ENCODE data around the gene PKD2. TPM values are rescaled to one million over a fixed set of nuclear protein-coding genes. Genes with fewer than 3 reads are reported as not detected.

PKD2 gene
- total and polyA plus RNA-seq, 2 of the 4 experiments (the other 2 are of a cell fraction), result 43.8 to 51.3 TPM

DNA sequence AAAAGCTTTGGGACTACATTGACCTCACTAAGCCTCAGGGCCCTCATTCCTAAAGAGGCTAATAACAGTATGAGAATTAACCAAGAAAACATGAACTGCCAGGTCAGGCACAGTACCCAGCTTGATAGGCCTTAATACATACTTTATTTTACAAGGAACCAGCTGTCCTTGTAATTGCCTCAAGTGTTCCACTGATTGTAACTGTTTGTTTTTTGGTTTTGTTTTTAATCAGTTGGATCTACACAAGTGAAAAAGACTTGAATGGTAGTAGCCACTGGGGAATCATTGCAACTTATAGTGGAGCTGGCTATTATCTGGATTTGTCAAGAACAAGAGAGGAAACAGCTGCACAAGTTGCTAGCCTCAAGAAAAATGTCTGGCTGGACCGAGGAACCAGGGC is 35.6 kb downstream of the PKD2 start:
- no peak overlapping the region for H3K56ac ChIP-seq (ENCODE audit: extremely low read depth, insufficient read depth, low read length)
- no peaks in the 10 kb centered on the region for H3K27me3 ChIP-seq (ENCODE audit: control insufficient read depth, insufficient read depth, low read length)
- H3K4me2 ChIP-seq (ENCODE audit: low read depth, low read length), result no peak overlapping the region
- H2AFZ ChIP-seq (replicated peaks; ENCODE audit: low read length, poor library complexity), result no peak overlapping the region
- no peaks in the 10 kb centered on the region for H4K20me1 ChIP-seq (ENCODE audit: insufficient read depth, low read length)
- no peak overlapping the region for H2BK5ac ChIP-seq (ENCODE audit: low read depth, low read length, poor library complexity, severe bottlenecking)
- no peak overlapping the region for H3K14ac ChIP-seq (replicated peaks; ENCODE audit: low read depth, low read length)
- H3K79me1 ChIP-seq (ENCODE audit: low read depth in 1 of 2, low read length in 2 of 2), result peaks cover 7 to 14% of the 10 kb centered on the region in 2 experiments; a peak in 2 of 4 replicates
- ChIA-PET POLR2A (ENCODE audit: unreplicated experiment) (no interaction called here), CTCF (interaction anchor here (1.0 kb wide), 1 partner anchor 9 kb away, joined by 3 read pairs; no protein-coding TSS in a partner anchor)
- H3K4ac ChIP-seq (ENCODE audit: low read depth, low read length), result no peak overlapping the region
- H3K4me3 ChIP-seq (ENCODE audit: insufficient read depth, low read depth, low read length), result no peak overlapping the region
- ATAC-seq (ENCODE audit: low read depth) (no peak), DNase-seq (no peak)
- H3K9me3 ChIP-seq (ENCODE audit: control insufficient read depth, insufficient read depth, low read length), result no peaks in the 10 kb centered on the region
- 0 out of 2 replicates have a peak, but pooled peaks cover 3% of the 10 kb centered on the region for H3K9me1 ChIP-seq (ENCODE audit: insufficient read depth, low read length)
- no peak overlapping the region for H3K23ac ChIP-seq (ENCODE audit: low read depth, low read length)
- in situ Hi-C loops (cut with MboI; ENCODE audit: low sequenced_read_pairs) (no loop called here), dilution Hi-C loops (cut with HindIII; ENCODE audit: low sequenced_read_pairs, unreplicated experiment) (no loop called here), intact Hi-C loops (cut with micrococcal nuclease) (no loop called here)
- no peak overlapping the region for H4K5ac ChIP-seq (ENCODE audit: low read depth, low read length)
- no peak overlapping the region for H2BK15ac ChIP-seq (ENCODE audit: low read depth, low read length)
- H4K91ac ChIP-seq (ENCODE audit: insufficient read depth, low read depth, low read length), result no peak overlapping the region
- H3K36me3 ChIP-seq (ENCODE audit: control insufficient read depth, insufficient read depth, low read length), result peaks cover 46% of the 10 kb centered on the region
- no peak overlapping the region for H3K27ac ChIP-seq (ENCODE audit: insufficient read depth, low read length)
- no peak overlapping the region for H3K18ac ChIP-seq (ENCODE audit: low read depth, low read length)
- TF ChIP-seq, protein P1, sequence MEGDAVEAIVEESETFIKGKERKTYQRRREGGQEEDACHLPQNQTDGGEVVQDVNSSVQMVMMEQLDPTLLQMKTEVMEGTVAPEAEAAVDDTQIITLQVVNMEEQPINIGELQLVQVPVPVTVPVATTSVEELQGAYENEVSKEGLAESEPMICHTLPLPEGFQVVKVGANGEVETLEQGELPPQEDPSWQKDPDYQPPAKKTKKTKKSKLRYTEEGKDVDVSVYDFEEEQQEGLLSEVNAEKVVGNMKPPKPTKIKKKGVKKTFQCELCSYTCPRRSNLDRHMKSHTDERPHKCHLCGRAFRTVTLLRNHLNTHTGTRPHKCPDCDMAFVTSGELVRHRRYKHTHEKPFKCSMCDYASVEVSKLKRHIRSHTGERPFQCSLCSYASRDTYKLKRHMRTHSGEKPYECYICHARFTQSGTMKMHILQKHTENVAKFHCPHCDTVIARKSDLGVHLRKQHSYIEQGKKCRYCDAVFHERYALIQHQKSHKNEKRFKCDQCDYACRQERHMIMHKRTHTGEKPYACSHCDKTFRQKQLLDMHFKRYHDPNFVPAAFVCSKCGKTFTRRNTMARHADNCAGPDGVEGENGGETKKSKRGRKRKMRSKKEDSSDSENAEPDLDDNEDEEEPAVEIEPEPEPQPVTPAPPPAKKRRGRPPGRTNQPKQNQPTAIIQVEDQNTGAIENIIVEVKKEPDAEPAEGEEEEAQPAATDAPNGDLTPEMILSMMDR (conservative IDR thresholded peaks at IDR 0.05; ENCODE audit: low read depth, low read length), result no peak
- TF ChIP-seq RCOR1 (IDR thresholded peaks at IDR 0.05; ENCODE audit: insufficient replicate concordance, low read length) (no peak), RFX5 (IDR thresholded peaks at IDR 0.05; ENCODE audit: low read depth, low read length) (no peak), MXI1 (IDR thresholded peaks at IDR 0.05; ENCODE audit: borderline replicate concordance, low read depth, low read length) (no peak), MAFK (IDR thresholded peaks at IDR 0.05; ENCODE audit: low read depth, low read length) (no peak), MAZ (IDR thresholded peaks at IDR 0.05; ENCODE audit: borderline replicate concordance, low read depth, low read length) (no peak), SMC3 (IDR thresholded peaks at IDR 0.05; ENCODE audit: low read depth, low read length) (no peak), POLR2A (IDR thresholded peaks at IDR 0.05; ENCODE audit: low read depth, low read length) (no peak), BHLHE40 (IDR thresholded peaks at IDR 0.05; ENCODE audit: low read depth, low read length) (no peak), CEBPB (IDR thresholded peaks at IDR 0.05; ENCODE audit: low read depth, low read length) (no peak), CHD1 (IDR thresholded peaks at IDR 0.05; ENCODE audit: low read depth, low read length) (no peak), NFE2L2 (IDR thresholded peaks at IDR 0.05; ENCODE audit: low read depth, low read length) (no peak), USF2 (IDR thresholded peaks at IDR 0.05; ENCODE audit: low read depth, low read length) (no peak), FOS (IDR thresholded peaks at IDR 0.05; ENCODE audit: low read depth, low read length) (no peak)
- TF ChIP-seq, protein P2, sequence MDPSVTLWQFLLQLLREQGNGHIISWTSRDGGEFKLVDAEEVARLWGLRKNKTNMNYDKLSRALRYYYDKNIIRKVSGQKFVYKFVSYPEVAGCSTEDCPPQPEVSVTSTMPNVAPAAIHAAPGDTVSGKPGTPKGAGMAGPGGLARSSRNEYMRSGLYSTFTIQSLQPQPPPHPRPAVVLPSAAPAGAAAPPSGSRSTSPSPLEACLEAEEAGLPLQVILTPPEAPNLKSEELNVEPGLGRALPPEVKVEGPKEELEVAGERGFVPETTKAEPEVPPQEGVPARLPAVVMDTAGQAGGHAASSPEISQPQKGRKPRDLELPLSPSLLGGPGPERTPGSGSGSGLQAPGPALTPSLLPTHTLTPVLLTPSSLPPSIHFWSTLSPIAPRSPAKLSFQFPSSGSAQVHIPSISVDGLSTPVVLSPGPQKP (IDR thresholded peaks at IDR 0.05; ENCODE audit: borderline replicate concordance, low read depth, low read length), result no peak
- no peak overlapping the region for H4K8ac ChIP-seq (ENCODE audit: low read depth in 2 of 2, low read length in 2 of 2)
- no peak overlapping the region for H2AK5ac ChIP-seq (ENCODE audit: low read depth, low read length)
- no peaks in the 10 kb centered on the region for H3K4me1 ChIP-seq (ENCODE audit: control insufficient read depth, insufficient read depth, low read length)
- H2AK9ac ChIP-seq (replicated peaks; ENCODE audit: low read depth, low read length, poor library complexity), result no peak overlapping the region
- BruUV-seq (replicated peaks), result no TSS peak
- WGBS, 2 experiments (ENCODE audit: extremely low coverage in 2 of 2, insufficient read length in 1 of 2), result no CpG with 5 or more reads among the region's 1 CpG
- no peak overlapping the region for H3K9ac ChIP-seq (ENCODE audit: low read depth, low read length)
- H2BK20ac ChIP-seq (ENCODE audit: low read depth, low read length), result no peak overlapping the region
- no peak overlapping the region for H2BK120ac ChIP-seq (ENCODE audit: low read depth, low read length)

Measured in IMR-90 (cell line).